ENCODE measurements around the gene SNRPD2.
"Not testable (repeated sequence)": the region's sequence is repeated elsewhere in the genome, so short reads cannot be mapped to it uniquely, and the experiment has no call there.

Gene SNRPD2

DNA sequence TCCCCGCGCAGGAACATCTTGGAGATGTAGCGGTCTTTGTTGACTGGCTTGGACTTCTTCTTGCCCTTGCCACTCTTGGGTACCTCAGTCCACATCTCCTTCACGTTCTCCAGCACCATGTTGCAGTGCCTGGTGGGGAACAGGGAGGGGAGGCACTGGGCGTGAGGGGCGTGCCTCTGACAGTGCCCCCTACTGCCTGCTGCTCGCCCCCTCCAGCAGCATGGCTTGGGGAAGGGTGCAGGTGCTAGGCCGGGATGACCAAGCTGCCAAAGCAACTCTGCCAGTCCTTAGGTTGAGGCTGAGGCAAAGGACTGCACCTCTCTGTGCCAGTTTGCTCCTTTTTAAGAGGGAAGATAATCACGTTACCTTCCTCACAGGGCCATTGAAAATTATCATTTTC is 4.2 kb downstream of the SNRPD2 start:
- Histone ChIP-seq H3K9ac (ENCODE audit: low read length) (no peak overlapping the region), H3K36me3 (ENCODE audit: low read length) (no peaks in the 10 kb centered on the region), H3F3A (ENCODE audit: insufficient read depth) (peaks cover 7% of the 10 kb centered on the region; the same call in 1 of the 2 replicates), H2AFZ (ENCODE audit: low read depth, low read length, severe bottlenecking) (no peak overlapping the region), H3K79me2 (ENCODE audit: insufficient read depth, low read length) (peaks cover 20% of the 10 kb centered on the region), H3K27me3 (ENCODE audit: low read length) (no peaks in the 10 kb centered on the region), H3K27ac (ENCODE audit: low read depth, low read length) (no peak overlapping the region), H3K9me2 (replicated peaks; ENCODE audit: insufficient read depth, low read length) (no peaks in the 10 kb centered on the region), H3K4me3 (ENCODE audit: insufficient read depth, low read length, poor library complexity, severe bottlenecking) (no peak overlapping the region), H4K20me1 (ENCODE audit: low read depth, low read length) (no peaks in the 10 kb centered on the region), H3K4me2 (ENCODE audit: low read depth, low read length, poor library complexity, severe bottlenecking) (no peak overlapping the region), H3K9me3 (ENCODE audit: insufficient read depth, low read length) (no peaks in the 10 kb centered on the region)
- no peak for TF ChIP-seq EZH2phosphoT487 (conservative IDR thresholded peaks at IDR 0.05; ENCODE audit: low read length)

DNA sequence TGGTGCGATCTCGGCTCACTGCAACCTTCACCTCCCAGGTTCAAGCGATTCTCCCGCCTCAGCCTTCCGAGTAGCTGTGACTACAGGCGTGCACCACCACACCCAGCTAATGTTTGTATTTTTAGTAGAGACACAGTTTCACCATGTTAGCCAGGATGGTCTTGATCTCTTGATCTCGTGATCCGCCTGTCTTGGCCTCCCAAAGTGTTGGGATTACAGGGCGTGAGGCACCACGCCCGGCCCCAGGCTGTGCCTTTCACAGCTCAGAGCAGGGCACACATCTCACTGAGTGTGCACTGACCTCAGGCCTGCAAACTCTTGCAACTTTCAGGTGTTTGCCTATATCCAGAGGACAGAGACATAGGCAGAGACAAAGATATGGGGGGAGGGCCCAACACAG is 6.7 kb downstream of the SNRPD2 start:
- H3F3A ChIP-seq (ENCODE audit: insufficient read depth); H3K9me3 ChIP-seq (ENCODE audit: insufficient read depth, low read length); H4K20me1 ChIP-seq (ENCODE audit: low read depth, low read length); H3K9me2 ChIP-seq (replicated peaks; ENCODE audit: insufficient read depth, low read length); H2AFZ ChIP-seq (ENCODE audit: low read depth, low read length, severe bottlenecking); H3K36me3 ChIP-seq (ENCODE audit: low read length); H3K4me2 ChIP-seq (ENCODE audit: low read depth, low read length, poor library complexity, severe bottlenecking); H3K27ac ChIP-seq (ENCODE audit: low read depth, low read length); H3K9ac ChIP-seq (ENCODE audit: low read length); H3K4me3 ChIP-seq (ENCODE audit: insufficient read depth, low read length, poor library complexity, severe bottlenecking); H3K79me2 ChIP-seq (ENCODE audit: insufficient read depth, low read length); H3K27me3 ChIP-seq (ENCODE audit: low read length): not testable (repeated sequence)

- peaks cover 7% of the 10 kb centered on the region; the same call in 1 of the 2 replicates for H3F3A ChIP-seq (ENCODE audit: insufficient read depth)
- no peak overlapping the region for H3K27ac ChIP-seq (ENCODE audit: low read depth, low read length)
- no peaks in the 10 kb centered on the region for H3K79me2 ChIP-seq (ENCODE audit: insufficient read depth, low read length)
- H3K9ac ChIP-seq (ENCODE audit: low read length) = no peak overlapping the region
- no peaks in the 10 kb centered on the region for H3K9me3 ChIP-seq (ENCODE audit: insufficient read depth, low read length)
- no peak overlapping the region for H2AFZ ChIP-seq (ENCODE audit: low read depth, low read length, severe bottlenecking)
- H3K27me3 ChIP-seq (ENCODE audit: low read length) = no peaks in the 10 kb centered on the region
- no peaks in the 10 kb centered on the region for H3K36me3 ChIP-seq (ENCODE audit: low read length)
- TF ChIP-seq CTCF (IDR thresholded peaks at IDR 0.05; ENCODE audit: insufficient read depth, low read length, poor library complexity, severe bottlenecking) = no peak
- TF ChIP-seq EZH2phosphoT487 (conservative IDR thresholded peaks at IDR 0.05; ENCODE audit: low read length) = no peak
- H3K4me2 ChIP-seq (ENCODE audit: low read depth, low read length, poor library complexity, severe bottlenecking) = no peak overlapping the region
- H4K20me1 ChIP-seq (ENCODE audit: low read depth, low read length) = no peaks in the 10 kb centered on the region
- no peak overlapping the region for H3K4me3 ChIP-seq (ENCODE audit: insufficient read depth, low read length, poor library complexity, severe bottlenecking)
- H3K9me2 ChIP-seq (replicated peaks; ENCODE audit: insufficient read depth, low read length) = no peaks in the 10 kb centered on the region
Measured at GRCh38 chr19:45682908-45683307, 8.8 kb downstream of the SNRPD2 start.

DNA sequence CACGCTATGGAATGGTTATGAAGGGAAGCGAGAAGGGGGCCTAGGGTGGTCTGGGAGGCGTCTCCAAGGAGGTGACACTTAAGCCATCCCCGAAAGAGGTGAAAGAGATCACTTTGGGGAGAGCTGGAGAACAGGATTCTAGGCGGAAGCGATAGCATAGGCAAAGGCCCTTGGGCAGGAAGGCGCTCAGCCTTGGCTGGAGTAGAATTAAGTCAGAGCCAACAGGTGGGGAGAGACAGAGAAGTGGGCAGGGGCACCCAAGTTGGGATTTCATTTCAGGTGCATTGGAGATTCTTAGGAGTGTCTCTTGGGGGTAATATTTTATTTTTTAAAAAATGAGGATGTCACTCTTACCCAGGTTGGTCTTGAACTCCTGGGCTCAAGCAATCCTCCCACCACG is 9.6 kb downstream of the SNRPD2 start:
- Histone ChIP-seq H3F3A (ENCODE audit: insufficient read depth) (peaks cover 7% of the 10 kb centered on the region; the same call in 1 of the 2 replicates), H3K27ac (ENCODE audit: low read depth, low read length) (no peak overlapping the region), H3K4me3 (ENCODE audit: insufficient read depth, low read length, poor library complexity, severe bottlenecking) (no peak overlapping the region), H3K27me3 (ENCODE audit: low read length) (no peaks in the 10 kb centered on the region), H3K4me2 (ENCODE audit: low read depth, low read length, poor library complexity, severe bottlenecking) (peak overlapping the region; percentile 64), H3K9me3 (ENCODE audit: insufficient read depth, low read length) (no peaks in the 10 kb centered on the region), H3K79me2 (ENCODE audit: insufficient read depth, low read length) (no peaks in the 10 kb centered on the region), H3K36me3 (ENCODE audit: low read length) (no peaks in the 10 kb centered on the region), H3K9me2 (replicated peaks; ENCODE audit: insufficient read depth, low read length) (no peaks in the 10 kb centered on the region), H2AFZ (ENCODE audit: low read depth, low read length, severe bottlenecking) (peak overlapping the region; percentile 96), H3K9ac (ENCODE audit: low read length) (peak overlapping the region; percentile 48; the same call in 1 of the 2 replicates), H4K20me1 (ENCODE audit: low read depth, low read length) (no peaks in the 10 kb centered on the region)
- TF ChIP-seq EZH2phosphoT487 (conservative IDR thresholded peaks at IDR 0.05; ENCODE audit: low read length) (no peak), CTCF (IDR thresholded peaks at IDR 0.05; ENCODE audit: insufficient read depth, low read length, poor library complexity, severe bottlenecking) (no peak)
